Panc1 (cell line): ENCODE data around the gene HOXD9.

Experiments
- POLR2AphosphoS5 ChIP-seq: IDR thresholded peaks from 2 replicates; pipeline ENCODE4 v1.6.1; 2012; ENCODE audit warnings: mild to moderate bottlenecking, low read depth, low read length, moderate library complexity
- TF ChIP-seq, protein P1 (sequence below): fragments of 450-650 bp; IDR thresholded peaks from 2 replicates; pipeline ENCODE4 v1.5.1; 2017; ENCODE audit warnings: mild to moderate bottlenecking

DNA sequence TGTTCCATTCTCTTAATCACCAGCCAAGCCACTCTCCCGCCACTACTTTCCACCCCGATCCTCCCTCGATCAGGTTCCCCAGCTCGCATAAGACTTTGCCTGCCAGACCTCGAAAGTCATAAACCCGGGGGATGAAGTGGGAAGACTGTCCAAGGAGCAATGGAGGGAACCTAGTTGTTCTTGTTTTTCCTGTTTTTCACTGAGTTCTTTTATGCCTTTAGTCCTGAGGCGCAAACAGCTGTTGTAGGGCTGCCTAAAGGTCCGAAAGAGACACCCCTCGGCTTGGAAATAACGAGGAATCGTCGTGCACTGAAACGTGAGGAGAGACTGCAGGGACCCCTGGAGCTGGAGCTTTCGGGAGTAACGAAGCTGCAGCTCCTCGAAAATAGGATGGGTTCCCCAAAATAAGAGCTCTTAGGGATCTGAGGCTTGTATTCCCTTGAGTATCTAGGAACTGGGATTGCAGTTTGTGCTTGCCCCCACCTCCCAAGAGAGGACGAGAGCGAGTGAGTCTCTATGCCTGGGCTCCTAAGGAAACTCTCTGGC is 24.6 kb upstream of the HOXD9 start:
- TF ChIP-seq, protein P1, sequence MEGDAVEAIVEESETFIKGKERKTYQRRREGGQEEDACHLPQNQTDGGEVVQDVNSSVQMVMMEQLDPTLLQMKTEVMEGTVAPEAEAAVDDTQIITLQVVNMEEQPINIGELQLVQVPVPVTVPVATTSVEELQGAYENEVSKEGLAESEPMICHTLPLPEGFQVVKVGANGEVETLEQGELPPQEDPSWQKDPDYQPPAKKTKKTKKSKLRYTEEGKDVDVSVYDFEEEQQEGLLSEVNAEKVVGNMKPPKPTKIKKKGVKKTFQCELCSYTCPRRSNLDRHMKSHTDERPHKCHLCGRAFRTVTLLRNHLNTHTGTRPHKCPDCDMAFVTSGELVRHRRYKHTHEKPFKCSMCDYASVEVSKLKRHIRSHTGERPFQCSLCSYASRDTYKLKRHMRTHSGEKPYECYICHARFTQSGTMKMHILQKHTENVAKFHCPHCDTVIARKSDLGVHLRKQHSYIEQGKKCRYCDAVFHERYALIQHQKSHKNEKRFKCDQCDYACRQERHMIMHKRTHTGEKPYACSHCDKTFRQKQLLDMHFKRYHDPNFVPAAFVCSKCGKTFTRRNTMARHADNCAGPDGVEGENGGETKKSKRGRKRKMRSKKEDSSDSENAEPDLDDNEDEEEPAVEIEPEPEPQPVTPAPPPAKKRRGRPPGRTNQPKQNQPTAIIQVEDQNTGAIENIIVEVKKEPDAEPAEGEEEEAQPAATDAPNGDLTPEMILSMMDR = no peak; the same call in 1 of the 2 replicates
- TF ChIP-seq POLR2AphosphoS5 = no peak
